NCI-H524 treated with DMSO at 0.1 percent for 48 hours (cell line): ENCODE data around the gene MACF1.

Experiments
- DNase-seq: peaks from one replicate; lab custom pipeline; 2025; lab: John Stamatoyannopoulos, UW

The MACF1 gene

DNA sequence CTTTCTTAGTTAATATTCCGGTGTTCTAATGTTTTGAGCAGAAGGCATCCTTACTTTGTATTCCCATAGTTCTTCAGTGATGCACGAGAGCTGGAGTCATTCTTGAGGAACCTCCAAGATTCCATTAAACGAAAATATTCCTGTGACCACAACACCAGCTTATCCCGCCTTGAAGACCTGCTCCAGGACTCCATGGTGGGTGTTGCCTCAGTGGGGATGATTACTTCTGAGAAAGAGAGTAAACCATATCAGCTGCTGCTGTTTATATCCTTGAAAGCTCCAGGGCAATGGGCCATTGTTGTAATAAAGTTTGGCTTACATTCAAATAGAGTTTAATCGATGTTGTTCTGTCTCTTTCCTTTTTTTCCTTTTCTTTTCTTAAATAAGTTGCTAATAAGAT lies 93.1 kb downstream of the MACF1 start:
- no peak for DNase-seq

- DNase-seq: no peak
These were observed 97.1 kb downstream of the MACF1 start for GRCh38 chr1:39301606-39302005.

DNA sequence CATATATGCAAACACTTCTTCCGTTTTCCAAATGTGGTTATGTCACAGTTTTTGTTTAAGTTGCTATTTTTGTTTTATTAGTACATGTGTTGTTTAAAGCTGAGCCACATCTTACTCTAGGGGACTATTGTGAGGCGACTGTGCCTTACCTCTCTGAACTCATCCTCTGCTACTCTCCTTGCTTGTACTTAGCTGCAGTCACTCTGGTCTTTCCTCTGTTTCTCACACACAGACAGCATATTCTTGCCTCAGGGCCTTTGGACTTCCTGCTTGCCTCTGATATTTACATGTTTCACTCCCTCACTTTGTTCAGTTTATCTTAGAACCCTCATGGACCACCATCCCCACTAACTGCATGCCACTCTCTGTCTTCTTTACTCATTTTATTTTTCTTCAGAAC lies 101.1 kb downstream of the MACF1 start:
- DNase-seq: no peak

GRCh38 chr1:39310015-39310414 lies 105.5 kb downstream of the MACF1 start:
- DNase-seq: no peak

- no peak for DNase-seq
These were observed 106.2 kb downstream of the MACF1 start for GRCh38 chr1:39310691-39311090.

GRCh38 chr1:39317111-39317510 lies 112.6 kb downstream of the MACF1 start:
- DNase-seq: no peak

GRCh38 chr1:39317910-39318633 lies 113.6 kb downstream of the MACF1 start:
- no peak for DNase-seq

GRCh38 chr1:39321979-39322378 lies 117.5 kb downstream of the MACF1 start:
- DNase-seq: no peak

GRCh38 chr1:39322431-39322830 lies 117.9 kb downstream of the MACF1 start:
- DNase-seq: no peak

DNA sequence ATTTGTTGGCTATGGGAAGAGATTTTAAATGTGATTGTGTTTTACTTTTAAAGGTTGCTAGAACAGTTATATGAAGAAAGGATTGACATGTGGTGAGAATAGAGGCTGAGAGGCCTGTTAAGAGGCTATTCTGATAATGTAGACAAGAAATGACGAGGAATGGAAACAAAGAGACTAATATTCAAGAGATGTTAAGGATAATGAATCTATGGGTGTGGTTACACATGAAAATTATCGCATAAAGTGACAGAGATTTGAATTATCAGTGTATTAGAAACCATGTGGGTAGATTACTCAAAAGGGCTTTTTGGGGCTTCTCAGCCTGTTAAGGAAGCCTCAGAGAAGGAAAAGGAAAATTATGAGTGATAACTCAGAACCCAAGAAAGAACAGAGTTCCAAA lies 120.4 kb downstream of the MACF1 start:
- no peak for DNase-seq

DNA sequence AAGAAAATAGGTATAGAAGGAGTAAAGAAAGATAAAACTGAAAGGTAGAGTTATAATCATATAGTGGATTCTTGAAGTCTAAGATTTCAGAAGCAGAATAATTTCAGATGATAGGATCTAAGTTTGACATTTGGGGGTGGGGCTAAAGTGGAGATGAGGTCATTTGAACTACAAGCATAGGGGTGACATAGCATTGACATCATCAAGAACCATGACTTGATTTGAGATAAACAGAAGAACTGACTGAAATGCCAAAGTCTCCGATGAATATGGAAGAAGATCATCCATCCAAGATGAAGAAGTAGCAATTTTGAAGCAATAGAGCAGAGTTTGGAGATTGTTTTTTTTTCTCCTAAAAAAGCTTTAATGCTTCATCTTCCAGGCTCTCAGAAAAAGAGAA lies 122.3 kb downstream of the MACF1 start:
- no peak for DNase-seq

DNA sequence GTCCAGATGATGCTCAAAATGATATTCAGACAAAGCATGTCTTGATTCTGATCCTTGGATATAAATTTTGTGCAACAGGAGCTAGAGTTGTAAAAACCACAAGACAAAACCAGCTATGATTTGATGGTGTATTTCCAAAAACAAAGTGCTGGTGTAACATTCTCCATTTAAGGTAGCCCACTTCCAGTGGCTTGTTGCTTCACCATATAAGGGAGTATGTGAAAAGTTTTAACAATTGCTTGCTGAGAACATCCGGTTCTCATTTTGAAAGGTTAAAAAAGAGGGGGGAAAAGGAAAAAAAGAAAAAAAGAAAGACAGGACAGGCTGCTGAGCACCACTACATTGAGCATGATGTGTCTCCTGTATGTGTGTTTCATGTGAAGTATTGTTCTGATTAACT lies 123.6 kb downstream of the MACF1 start:
- no peak for DNase-seq

DNA sequence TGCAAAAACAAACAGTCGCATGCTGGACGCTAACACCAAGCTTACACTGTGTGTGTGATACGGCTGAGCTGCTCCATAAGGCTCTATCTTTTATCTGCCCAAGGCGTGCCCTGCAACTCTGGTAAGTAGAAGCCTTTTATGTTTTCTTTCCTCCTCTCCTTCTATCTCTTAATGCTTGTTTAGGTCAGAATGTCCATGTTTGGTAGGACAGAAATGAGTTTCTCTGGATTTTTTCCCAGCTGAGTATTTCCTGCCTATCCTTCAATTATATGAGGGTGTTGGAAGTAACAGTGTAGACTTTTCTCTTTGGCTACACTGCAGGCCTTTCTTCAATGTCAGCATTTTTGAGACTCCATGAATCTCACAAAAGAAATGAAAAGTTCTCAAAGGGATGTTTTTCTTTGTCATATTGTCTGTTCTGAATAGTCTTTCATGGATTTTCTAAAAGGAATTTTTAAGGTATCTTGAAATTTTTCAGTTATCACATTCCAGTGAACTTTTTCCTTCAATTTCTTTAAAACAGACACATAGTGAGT lies 124.2 kb downstream of the MACF1 start:
- DNase-seq: no peak

GRCh38 chr1:39331647-39332046 lies 127.2 kb downstream of the MACF1 start:
- DNase-seq: no peak

DNA sequence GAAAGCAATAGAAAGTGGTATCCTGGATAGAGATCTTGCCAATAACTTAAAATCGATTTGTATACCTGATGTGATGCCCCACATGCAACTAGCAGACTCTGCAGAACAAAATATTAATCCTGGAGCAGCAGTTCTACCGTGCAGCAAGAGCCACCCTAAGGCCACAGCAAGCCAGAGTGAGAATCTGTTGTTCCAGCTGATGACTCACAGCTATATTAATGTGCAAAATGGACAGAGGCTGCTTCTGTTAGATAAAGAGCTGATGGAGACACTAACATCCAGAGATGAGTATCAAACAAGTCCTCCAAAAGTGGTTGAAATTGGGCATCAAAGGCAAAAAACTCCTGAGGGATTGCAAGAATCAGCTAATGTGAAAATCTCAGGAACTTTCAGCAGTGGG lies 127.8 kb downstream of the MACF1 start:
- DNase-seq: no peak

DNA sequence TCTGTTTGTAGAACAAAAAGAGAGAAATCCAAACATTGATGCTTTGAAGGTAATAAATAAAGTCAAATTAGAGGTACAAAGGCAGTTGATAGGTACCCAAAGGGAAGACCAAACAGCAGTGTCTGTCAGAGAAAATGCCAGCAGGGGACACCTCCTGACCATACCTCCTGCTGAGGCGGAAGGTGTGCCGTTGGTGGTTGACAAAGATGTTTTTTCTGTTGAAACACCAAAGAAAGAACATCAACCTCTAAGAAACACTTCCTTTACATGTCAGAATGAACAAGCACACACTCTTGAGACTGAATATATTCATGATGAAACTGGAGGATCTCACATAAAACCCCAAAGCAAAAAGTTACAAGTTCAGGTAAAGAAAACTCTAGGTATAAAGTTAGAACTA lies 128.3 kb downstream of the MACF1 start:
- no peak for DNase-seq

DNA sequence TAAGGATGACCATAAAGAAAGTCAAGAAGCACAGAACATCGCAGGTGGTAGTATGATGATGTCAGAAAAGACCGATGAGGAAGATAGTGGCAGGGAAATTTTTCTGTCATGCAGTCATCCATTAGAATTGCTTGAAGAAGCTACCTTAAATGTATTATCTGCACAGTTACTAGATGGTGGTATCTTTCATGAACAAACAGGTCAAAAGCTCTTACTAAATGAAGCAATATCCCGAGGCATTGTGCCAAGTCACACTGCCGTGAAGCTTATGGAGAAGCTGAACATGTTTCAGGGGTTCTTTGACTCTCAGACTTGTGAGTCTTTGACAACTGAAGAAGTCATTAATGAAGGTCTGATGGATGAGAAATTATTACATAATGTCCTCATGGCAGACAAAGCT lies 128.8 kb downstream of the MACF1 start:
- DNase-seq: no peak

GRCh38 chr1:39335216-39335615 lies 130.7 kb downstream of the MACF1 start:
- DNase-seq: no peak

DNA sequence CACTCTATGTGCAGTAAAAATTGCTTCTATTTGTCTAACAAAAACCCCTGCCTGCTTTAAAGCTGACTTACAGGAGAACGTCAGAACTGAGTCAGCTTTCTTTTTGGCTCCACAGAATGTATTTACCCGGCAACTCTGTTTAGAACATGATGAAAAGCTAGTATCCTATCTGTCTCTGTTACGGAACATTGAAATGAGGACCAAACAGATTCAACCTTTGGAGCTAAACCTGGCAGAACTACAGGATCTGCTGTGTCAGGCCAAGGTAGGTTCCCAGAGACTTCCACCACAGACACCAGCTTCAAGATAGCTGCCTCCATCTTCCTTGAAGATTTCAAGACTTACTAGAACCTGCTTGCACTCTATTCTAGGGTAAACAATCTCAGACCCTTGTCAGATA lies 132.6 kb downstream of the MACF1 start:
- no peak for DNase-seq

GRCh38 chr1:39342776-39343175 lies 138.3 kb downstream of the MACF1 start:
- DNase-seq: no peak

DNA sequence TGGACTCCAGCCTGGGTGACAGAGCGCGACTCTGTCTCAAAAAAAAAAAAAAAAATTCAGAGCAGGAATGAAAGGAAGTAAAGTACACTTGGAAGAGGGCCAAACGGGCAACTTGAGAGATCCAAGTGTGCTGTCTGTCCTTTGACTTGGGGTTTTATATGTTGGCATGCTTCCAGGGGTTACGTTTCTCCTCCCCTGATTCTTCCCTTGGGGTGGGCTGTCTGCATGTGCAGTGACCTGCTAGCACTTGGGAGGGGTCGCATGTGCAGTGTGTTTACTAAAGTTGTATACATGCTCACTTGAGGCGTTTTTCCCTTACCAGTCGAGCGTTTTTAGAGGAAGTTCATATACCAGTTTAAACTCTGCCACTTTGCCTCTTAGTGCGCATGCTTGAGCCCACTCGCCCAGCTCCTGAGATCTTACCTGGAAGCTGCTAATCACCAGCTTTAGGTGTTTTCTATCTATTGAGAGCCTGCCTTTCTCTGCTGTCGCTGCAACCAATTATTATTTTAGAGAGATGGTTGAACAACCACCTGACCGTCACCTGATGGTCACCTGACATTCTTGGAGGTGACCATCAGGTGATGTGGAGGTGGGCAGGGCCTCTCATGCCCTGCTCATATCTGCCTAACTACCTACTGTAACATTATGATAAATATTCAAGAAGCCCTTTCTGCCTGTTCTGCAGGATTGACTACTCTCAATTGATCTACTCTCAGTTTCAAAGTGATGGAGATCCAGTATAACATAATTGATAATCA lies 140.1 kb downstream of the MACF1 start:
- DNase-seq: no peak

- no peak for DNase-seq
These were observed 142.4 kb downstream of the MACF1 start for GRCh38 chr1:39346872-39347271.

GRCh38 chr1:39348278-39348677 lies 143.8 kb downstream of the MACF1 start:
- DNase-seq: no peak

GRCh38 chr1:39352881-39353280 lies 148.4 kb downstream of the MACF1 start:
- no peak for DNase-seq
